ENCODE results near the gene ECM2. TPM values are rescaled to one million over a fixed set of nuclear protein-coding genes. Genes with fewer than 3 reads are reported as not detected.

The ECM2 gene
- total RNA-seq, 1 donor from 2014 or later: 10.8 TPM

DNA sequence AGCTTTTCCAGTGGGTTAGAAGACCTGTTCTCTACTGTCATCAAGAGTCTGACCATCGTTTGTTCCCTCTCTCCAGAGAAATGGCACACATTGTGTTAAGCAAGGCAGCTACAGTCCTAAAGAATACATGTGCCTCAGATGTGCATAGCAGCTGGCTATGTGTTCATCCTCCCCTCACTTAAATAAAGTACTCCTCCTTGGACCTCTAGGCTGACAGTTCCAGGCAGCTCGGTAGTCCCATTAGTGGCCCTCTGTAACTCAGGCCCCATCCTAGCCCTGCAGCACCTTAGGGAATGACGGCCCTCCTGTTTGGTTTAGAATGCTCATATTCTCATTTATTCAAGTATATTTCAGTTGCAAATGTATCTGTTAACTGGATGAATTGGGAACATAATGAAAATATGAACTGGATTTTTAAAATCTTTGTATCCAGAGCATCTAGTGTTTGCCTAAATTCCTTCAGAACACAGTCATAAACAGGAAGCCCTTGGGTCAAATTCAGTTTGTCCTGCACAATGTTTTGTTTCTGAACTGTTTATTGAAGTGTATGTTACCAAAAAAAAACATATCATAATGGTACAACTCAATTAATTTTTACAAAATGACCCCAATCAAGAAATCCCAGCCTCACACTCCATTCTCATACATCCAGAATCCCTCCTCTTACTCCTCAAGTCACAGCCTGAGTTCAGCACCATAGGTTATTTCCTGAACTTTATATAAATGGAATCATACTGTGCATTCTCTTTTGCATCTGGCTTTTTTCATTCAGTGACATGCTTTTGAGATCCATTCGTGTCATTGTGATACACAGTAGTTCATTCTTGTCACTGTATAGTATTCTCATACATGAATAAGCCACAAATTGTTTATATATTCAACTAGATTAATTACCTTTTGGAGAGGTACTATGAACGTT, 51.9 kb downstream of the ECM2 start:
- Histone ChIP-seq H3K9me3 (no peaks in the 10 kb centered on the region), H3K36me3 (no peaks in the 10 kb centered on the region), H3K4me3 (no peak overlapping the region), H3K4me1 (peaks cover 39% of the 10 kb centered on the region), H3K27me3 (no peaks in the 10 kb centered on the region), H3K27ac (peak overlapping the region; percentile 36)
- DNase-seq (ENCODE audit: extremely low spot score in 2 of 2): no peak
- no peak for TF ChIP-seq POLR2AphosphoS5 (IDR thresholded peaks at IDR 0.05; ENCODE audit: insufficient read depth in 1 of 2, low read depth in 1 of 2)
- TF ChIP-seq, protein P1, sequence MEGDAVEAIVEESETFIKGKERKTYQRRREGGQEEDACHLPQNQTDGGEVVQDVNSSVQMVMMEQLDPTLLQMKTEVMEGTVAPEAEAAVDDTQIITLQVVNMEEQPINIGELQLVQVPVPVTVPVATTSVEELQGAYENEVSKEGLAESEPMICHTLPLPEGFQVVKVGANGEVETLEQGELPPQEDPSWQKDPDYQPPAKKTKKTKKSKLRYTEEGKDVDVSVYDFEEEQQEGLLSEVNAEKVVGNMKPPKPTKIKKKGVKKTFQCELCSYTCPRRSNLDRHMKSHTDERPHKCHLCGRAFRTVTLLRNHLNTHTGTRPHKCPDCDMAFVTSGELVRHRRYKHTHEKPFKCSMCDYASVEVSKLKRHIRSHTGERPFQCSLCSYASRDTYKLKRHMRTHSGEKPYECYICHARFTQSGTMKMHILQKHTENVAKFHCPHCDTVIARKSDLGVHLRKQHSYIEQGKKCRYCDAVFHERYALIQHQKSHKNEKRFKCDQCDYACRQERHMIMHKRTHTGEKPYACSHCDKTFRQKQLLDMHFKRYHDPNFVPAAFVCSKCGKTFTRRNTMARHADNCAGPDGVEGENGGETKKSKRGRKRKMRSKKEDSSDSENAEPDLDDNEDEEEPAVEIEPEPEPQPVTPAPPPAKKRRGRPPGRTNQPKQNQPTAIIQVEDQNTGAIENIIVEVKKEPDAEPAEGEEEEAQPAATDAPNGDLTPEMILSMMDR (IDR thresholded peaks at IDR 0.05): no peak
- no peak for TF ChIP-seq POLR2A (IDR thresholded peaks at IDR 0.05)
- intact Hi-C loops (cut with DNase I): no loop called here

- Histone ChIP-seq H3K27ac (no peak overlapping the region), H3K4me3 (no peak overlapping the region), H3K4me1 (peaks cover 40% of the 10 kb centered on the region), H3K27me3 (no peaks in the 10 kb centered on the region), H3K9me3 (no peaks in the 10 kb centered on the region), H3K36me3 (no peaks in the 10 kb centered on the region)
- TF ChIP-seq, protein P1 (IDR thresholded peaks at IDR 0.05): no peak
- TF ChIP-seq POLR2A (IDR thresholded peaks at IDR 0.05): no peak
- TF ChIP-seq POLR2AphosphoS5 (IDR thresholded peaks at IDR 0.05; ENCODE audit: insufficient read depth in 1 of 2, low read depth in 1 of 2): no peak
- no peak for DNase-seq (ENCODE audit: extremely low spot score in 2 of 2)
- intact Hi-C loops (cut with DNase I): no loop called here
Observed at GRCh38 chr9:92482805-92483204, 53.0 kb downstream of the ECM2 start.

DNA sequence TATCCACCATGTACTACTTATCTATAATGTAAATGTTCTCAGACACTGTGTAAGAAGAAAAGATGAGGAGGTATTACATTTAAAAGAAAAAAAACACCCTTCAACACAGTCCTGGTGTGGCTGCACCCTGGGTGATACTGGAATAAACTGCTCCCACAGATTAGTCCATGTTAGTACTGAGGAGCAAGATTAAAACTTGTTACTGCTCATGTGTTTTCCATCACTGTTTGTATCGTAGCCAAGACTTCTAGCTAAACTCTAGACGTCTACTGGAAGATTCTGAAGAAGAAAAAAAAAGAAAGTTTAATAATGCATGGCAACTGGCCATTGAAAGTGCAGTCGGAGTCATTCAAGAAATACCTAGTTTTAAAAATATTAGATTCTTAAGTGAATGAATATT, 53.5 kb downstream of the ECM2 start, which contains the start of gene ASPN:
Gene ASPN, minus strand, starts transcription at position 178 of the 400 bp plus-strand sequence.
- peaks cover 40% of the 10 kb centered on the region for H3K4me1 ChIP-seq
- H3K9me3 ChIP-seq: no peaks in the 10 kb centered on the region
- no peak for DNase-seq (ENCODE audit: extremely low spot score in 2 of 2)
- H3K27me3 ChIP-seq: no peaks in the 10 kb centered on the region
- H3K4me3 ChIP-seq: peak within 1 kb of the TSS in 1 of 2 donors; percentile 4
- no peaks in the 10 kb centered on the region for H3K36me3 ChIP-seq
- intact Hi-C loops (cut with DNase I): no loop called here
- TF ChIP-seq POLR2AphosphoS5 (IDR thresholded peaks at IDR 0.05; ENCODE audit: insufficient read depth in 1 of 2, low read depth in 1 of 2) (peak in 1 of 2 donors; percentile 77), POLR2A (IDR thresholded peaks at IDR 0.05) (no peak)
- peak within 1 kb of the TSS; percentile 77 for H3K27ac ChIP-seq

DNA sequence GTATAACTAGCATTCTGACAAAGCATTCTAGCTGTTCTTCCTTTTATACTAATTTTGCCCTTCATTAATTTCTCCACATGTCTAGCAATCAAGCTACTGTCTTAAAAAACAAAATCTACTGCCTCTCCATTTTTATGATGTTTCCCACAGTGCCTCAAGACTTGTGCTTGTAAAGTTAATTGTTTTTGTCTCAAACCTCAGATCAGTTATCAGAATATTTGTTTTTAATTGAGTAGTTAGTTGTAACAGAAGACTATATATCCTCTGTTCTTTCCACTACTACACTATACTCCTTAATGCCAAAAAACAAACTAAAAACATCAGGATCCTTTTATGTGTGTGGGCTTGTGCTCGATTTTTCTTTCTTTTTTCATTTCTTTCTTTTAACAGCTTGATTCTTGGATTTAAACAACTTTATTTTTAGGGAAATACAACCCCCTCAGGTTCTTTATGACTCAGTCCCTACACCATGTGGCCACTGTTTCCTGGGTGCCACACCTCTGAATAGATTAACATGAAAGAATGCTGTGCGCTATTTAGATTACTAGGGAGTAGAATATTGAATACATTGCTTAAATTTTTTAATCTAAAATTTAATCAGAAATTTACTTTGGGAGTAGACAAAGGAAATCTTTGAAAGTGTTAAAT, 54.7 kb downstream of the ECM2 start:
- intact Hi-C loops (cut with DNase I): no loop called here
- peak in 1 of 2 donors; percentile 59 for TF ChIP-seq POLR2AphosphoS5 (IDR thresholded peaks at IDR 0.05; ENCODE audit: insufficient read depth in 1 of 2, low read depth in 1 of 2)
- no peak for TF ChIP-seq POLR2A (IDR thresholded peaks at IDR 0.05)
- TF ChIP-seq, protein P1 (IDR thresholded peaks at IDR 0.05): no peak
- no peaks in the 10 kb centered on the region for H3K36me3 ChIP-seq
- H3K4me3 ChIP-seq: peak overlapping the region in 1 of 2 donors; percentile 4
- H3K27me3 ChIP-seq: no peaks in the 10 kb centered on the region
- H3K27ac ChIP-seq: peak overlapping the region; percentile 77
- H3K4me1 ChIP-seq: peaks cover 40% of the 10 kb centered on the region
- no peak for DNase-seq (ENCODE audit: extremely low spot score in 2 of 2)
- H3K9me3 ChIP-seq: no peaks in the 10 kb centered on the region

DNA sequence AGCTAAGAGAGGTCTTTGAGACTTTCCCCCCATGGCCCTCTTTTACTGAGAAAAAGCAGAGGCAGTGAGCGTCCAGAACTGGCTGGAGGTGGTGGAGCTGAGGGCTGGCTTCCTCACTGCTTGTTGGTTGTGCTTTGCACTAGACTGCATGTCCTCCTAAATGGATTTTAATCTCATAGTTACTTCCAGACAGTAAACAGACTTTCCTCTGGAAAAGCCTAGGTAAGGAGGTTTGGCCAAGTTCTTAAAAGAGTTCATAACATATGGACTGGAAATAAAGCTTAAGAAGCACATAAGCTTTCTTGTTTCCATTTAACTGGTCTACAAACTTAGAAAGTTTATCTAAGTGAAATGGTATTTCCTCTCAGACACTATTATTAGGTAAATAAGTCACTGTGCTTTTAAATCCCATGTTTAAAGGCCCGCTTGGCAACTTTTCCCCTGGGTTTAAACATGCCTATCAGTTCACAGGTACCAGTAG, 55.5 kb downstream of the ECM2 start:
- Histone ChIP-seq H3K4me3 (no peak overlapping the region), H3K36me3 (no peaks in the 10 kb centered on the region), H3K27ac (peak overlapping the region; percentile 77), H3K27me3 (no peaks in the 10 kb centered on the region), H3K4me1 (peaks cover 40% of the 10 kb centered on the region), H3K9me3 (no peaks in the 10 kb centered on the region)
- intact Hi-C loops (cut with DNase I): no loop called here
- DNase-seq (ENCODE audit: extremely low spot score in 2 of 2): no peak
- TF ChIP-seq POLR2A (IDR thresholded peaks at IDR 0.05): no peak
- TF ChIP-seq POLR2AphosphoS5 (IDR thresholded peaks at IDR 0.05; ENCODE audit: insufficient read depth in 1 of 2, low read depth in 1 of 2): no peak
- TF ChIP-seq, protein P1 (IDR thresholded peaks at IDR 0.05): no peak
